GM19239 (cell line): ENCODE results near the gene ARHGAP35.
"Not testable (repeated sequence)": the region's sequence is repeated elsewhere in the genome, so short reads cannot be mapped to it uniquely, and the experiment has no call there.

Experiments
- DNase-seq: peaks from one replicate; pipeline ENCODE4 v3.0.0; 2011; ENCODE audit warnings: low spot score; ENCODE audit not compliant: insufficient read length
- FAIRE-seq: peaks from 2 replicates; lab custom pipeline; 2011; peaks lifted over from hg19 to GRCh38; lab: Jason Lieb, UNC

The ARHGAP35 gene

GRCh38 chr19:46841458-46842083 is 19.2 kb upstream of the ARHGAP35 start:
- DNase-seq (no peak), FAIRE-seq (no peak)

DNA sequence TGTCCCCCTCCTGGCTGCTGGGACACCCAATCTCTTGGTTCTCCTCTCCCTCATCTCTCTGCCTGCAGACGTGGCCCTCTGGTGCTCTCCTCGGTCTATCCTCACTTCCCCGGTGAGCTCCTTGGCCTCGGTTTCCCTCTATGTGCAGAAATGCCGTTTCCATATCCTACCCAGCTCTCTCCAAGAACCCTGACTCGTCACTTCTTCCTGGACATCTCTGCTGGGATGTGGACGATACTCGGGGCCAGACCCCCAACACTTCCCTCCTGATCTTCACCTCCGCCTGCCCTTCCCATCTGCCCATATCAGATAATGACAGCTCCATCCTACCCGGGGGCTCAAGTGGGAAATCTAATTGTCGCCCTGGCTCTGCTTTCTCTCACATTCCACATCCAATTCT is 18.0 kb upstream of the ARHGAP35 start:
- DNase-seq (no peak), FAIRE-seq (no peak)

DNA sequence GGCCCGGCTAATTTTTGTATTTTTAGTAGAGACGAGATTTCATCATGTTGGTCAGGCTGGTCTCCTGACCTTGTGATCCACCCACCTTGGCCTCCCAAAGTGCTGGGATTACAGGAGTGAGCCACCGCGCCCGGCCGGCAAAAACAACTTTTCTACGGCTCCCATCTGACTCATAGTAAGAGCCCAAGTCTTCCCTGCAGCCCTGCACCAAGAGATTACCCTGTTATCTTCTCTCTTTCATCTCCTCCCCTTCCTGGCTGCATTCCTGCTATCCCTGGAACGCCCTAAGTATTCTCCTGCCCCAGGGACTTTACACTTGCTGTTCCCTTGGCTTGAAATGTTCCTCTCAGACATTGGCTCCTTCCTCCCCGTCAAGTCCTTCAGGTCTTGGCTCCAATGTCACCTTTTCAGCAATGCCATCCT is 16.7 kb upstream of the ARHGAP35 start:
- DNase-seq = no peak
- no peak for FAIRE-seq

- FAIRE-seq (no peak), DNase-seq (no peak)
Observed at GRCh38 chr19:46845959-46846459, 14.8 kb upstream of the ARHGAP35 start.

DNA sequence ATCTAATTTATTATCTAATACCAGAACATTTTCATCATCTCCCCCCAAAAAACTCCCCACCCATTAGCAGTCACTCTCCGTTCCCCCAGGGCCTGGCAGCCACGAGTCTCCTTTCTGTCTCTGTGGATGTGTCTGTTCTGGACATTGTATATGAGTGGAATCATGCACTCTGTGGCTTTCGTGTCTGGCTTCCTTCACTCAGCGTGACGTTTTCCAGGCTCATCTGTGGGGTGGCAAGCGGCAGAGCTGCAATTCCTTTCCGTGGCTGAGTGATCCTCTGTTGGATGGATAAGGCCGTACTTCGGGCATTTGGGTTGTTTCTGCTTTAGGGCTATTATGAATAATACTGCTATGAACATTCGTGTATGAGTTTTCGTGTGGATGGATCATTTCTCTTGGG is 13.3 kb upstream of the ARHGAP35 start:
- DNase-seq (no peak), FAIRE-seq (no peak)

GRCh38 chr19:46848389-46848788 is 12.4 kb upstream of the ARHGAP35 start:
- DNase-seq = no peak
- FAIRE-seq = no peak

- DNase-seq = no peak
- no peak for FAIRE-seq
Observed at GRCh38 chr19:46849610-46850009, 11.2 kb upstream of the ARHGAP35 start.

- DNase-seq (peak; percentile 95), FAIRE-seq (peak; percentile 99)
Observed at GRCh38 chr19:46850228-46851203, 10.3 kb upstream of the ARHGAP35 start, which contains the start of gene AP2S1. AP2S1 (minus strand) TSS chr19:46850846; CDS start chr19:46850766, 80 bp downstream.

GRCh38 chr19:46852830-46853229 is 8.0 kb upstream of the ARHGAP35 start:
- FAIRE-seq (no peak), DNase-seq (no peak)

GRCh38 chr19:46854698-46855097 is 6.1 kb upstream of the ARHGAP35 start:
- not testable (repeated sequence) for DNase-seq, FAIRE-seq

DNA sequence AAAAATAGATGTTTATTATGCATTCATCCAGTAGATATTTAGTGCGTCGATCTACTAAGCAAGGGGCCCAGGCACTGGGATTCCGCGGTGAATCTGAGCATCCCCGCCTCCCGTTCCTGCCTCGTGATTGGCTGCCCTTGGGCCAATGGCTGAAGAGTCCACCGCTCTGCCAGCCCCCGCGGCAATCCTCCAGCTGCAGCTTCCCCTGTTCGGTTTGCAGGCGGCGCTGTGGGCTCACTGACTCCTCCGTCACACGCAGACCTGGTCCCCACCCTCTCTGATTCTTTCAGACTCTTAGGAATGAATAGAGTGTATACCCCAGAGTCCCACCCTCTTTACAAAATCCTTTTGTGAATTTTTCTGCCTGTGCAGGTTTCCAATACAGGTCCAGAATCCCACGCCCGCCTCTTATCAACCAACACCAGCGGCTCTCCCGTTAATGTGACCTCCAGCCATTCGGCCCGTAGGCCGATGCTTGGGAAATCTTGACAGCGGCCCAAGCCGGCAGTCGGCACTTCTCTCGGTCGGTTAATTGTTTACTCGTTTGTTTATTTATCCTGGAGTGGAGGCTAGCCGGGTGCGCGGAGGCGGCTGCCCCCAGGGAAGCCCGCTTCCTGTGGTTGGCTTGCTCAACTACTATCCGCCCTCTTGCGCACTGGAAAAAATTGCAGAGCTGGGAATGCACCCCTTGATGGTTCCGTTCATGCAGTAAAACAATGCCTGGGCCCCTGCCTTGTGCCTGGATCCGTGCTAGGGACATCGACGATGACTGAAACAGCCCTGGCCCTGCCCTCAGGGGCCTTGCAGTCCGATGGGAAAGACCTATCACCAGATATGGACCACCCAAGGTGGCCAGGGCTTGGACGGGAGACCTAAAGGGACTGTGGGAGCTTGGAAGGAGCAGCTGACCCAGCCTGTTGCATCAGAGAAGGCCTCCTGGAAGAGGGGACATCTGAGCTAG is 4.5 kb upstream of the ARHGAP35 start:
- peak; percentile 76 for DNase-seq
- peak; percentile 96 for FAIRE-seq

GRCh38 chr19:46859637-46860124 is 1.1 kb upstream of the ARHGAP35 start:
- peak; percentile 49 for FAIRE-seq
- DNase-seq = no peak

- DNase-seq = peak; percentile 78
- peak; percentile 91 for FAIRE-seq
Observed at GRCh38 chr19:46860125-46860845, 512 bp upstream of the ARHGAP35 start.

- DNase-seq (no peak), FAIRE-seq (peak; percentile 75)
Observed at GRCh38 chr19:46861691-46862502, 1.1 kb downstream of the ARHGAP35 start.

DNA sequence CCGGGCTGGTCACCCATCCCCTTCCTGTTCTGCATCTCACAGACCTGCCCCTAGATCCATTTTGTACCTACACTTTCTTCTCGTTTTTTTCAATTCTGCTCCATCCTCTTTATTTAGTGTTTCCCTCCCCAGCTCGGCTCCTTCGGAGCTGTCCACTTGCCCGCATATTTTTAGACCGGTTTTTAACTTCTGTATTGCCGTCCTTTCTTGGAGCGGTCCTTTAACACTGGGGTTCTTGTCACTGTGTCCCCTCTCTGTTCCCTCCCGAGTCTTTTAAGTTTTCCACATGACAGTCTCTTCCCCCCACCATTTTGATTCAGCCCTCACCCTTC is 1.7 kb downstream of the ARHGAP35 start:
- FAIRE-seq = no peak

GRCh38 chr19:46862974-46863632 is 2.3 kb downstream of the ARHGAP35 start:
- no peak for FAIRE-seq

More for the DNA sequence above, 1.7 kb downstream of the ARHGAP35 start:
- no peak for DNase-seq

DNA sequence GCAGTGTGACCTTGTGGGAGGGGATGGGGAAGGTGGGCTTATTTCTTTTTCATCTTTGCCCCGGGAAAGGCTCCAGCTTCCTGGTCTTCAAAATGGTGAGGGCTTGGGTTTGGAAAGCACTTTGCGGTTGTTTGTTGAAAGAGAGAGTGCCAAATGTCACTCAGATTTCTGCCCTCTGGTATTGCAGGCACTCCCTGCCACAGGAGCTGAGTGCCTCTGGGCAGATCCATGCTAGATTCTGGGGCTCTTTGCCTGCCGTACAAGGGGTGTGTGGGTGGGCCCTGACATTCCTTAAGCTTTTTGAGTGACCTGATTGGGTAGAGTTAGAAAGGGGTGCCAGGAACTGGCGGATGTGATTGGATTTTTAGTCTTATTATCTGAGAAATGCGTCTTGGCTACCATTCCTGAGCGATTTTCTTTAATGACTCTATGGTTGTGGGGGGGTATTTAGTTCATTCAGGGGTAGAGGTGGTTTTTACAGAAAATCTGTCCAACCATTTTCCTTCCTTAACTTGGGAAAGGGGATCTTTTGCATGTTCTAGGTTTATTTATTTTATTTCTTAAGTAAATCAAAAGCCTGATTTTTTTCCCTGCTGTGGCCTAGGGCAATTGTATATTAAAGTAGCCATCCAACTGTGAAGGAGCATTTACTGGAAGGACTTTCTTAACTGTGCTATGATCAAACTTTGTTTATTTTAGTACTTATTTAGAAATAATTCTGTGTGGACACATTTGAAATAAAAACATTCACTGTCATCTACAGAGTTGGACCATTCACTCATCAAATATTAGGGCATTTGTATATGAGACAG is 3.2 kb downstream of the ARHGAP35 start:
- DNase-seq = no peak
- FAIRE-seq = no peak

More at GRCh38 chr19:46862974-46863632, 2.3 kb downstream of the ARHGAP35 start:
- no peak for DNase-seq
